GM21825 (cell line): ENCODE data around the gene AFAP1.

ENCODE experiments used
- ATAC-seq: cut with Tn5 transposase; IDR thresholded peaks from one replicate; pipeline ENCODE4 v1.9.1; 2021; ENCODE audit warnings: mild to moderate bottlenecking, moderate library complexity; ENCODE audit not compliant: unreplicated experiment

The AFAP1 gene

DNA sequence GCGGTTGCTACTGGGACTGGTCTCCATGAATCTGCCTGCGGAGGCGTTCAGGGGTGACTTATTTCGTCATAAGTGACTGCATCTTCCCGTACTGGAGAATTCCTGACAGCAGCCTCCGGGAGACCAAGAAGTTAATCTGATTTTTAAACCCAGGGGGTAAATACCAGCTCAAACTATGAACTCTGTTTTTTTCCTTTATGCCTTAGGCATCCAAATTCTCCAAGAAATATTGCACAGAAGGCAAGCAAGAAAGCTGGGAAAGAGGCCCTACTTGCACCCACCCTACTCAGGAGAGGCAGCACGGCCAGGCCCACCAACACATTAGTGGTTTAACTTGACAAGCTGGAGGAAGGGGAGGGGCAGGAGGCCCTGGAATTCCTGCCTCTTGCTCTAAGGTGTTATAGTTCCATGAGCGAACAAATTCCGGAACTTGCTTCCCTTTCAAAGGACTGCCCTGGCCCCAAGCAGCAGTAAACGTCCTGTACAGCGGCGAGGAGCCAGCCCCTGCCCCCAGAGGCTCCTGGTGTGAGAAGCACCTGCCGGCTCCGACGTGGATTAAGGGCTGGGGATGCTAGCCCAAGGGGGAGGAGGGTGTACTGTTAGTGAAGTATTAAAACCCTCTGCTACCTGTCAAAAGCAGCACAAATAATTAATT, 177.2 kb downstream of the AFAP1 start:
- no peak for ATAC-seq

DNA sequence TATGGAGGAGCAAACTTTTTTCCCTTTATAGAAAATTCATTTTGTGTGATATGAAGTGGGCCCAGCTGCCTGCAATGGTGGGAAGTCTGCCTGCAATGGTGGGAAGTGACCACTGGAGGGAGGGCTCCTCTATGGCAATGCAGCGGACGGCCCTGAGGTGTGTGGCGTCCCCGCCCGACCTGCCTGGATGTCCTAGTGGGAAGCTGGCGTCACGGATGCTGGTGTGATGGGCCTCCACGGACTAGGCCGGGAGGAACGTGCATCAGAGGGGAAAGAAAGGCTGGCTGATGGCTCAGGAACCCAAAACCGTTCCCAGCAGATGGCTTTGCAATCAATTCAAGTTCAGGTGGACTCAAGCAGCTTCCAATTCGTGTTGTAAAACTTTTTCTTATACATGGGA, 177.9 kb downstream of the AFAP1 start:
- ATAC-seq, result no peak

DNA sequence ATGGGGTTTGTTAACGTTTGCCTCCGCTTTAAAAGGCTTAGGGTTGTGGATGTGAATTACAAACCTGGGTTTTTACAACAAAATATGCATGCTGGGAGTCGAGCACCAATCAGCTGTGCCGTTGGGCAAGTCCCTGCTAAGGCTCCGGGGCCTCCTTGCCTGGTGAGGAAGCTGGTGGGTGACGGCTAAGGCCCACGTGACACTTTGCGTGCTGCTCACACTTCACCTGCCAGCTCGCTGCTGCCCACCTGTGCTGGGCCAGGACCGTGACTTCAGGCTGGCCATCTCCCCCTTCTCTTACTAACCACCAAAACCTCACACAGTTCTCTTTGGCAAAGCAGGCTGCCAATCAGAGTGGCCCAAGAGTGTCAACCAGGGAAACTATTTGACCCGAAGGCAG, 178.3 kb downstream of the AFAP1 start:
- no peak for ATAC-seq

DNA sequence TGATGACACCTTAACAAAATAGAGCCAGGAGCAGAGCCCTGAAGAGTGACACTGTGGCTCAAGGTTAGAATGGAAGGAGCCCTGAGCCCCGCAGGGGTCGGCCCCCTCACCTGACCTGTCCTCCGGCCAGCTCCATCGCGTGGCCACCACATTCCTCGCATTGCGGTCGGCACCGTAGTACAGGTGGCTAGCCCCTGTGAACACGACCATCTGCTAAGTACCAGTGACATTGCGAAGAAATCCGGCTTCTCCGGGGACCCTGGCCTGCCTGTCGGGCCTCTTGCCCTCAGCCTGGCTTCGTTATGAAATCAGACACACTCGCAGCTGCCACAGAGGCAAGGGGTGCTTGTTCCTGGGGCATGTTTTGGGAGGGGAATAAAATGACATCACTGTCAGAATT, 179.0 kb downstream of the AFAP1 start:
- no peak for ATAC-seq

DNA sequence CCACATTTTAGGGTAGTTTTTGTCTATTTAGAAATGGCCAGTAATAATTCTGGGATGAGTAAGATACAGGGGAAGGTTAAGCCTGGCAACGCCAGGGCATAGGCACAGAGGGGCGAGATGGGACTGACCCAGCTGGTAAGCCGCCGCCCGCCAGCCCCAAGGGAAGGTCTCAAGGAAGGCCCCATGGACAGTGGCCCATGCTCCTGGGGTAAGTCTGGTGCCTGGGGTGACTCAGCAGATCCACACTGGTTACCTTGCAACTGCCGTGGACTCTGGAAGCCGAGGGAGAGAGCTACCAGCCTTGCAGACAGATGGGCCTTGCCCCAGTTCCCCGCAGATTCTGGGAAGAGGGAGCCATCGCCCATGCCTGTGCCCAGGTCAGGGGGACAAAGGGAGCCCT, 179.4 kb downstream of the AFAP1 start:
- no peak for ATAC-seq

DNA sequence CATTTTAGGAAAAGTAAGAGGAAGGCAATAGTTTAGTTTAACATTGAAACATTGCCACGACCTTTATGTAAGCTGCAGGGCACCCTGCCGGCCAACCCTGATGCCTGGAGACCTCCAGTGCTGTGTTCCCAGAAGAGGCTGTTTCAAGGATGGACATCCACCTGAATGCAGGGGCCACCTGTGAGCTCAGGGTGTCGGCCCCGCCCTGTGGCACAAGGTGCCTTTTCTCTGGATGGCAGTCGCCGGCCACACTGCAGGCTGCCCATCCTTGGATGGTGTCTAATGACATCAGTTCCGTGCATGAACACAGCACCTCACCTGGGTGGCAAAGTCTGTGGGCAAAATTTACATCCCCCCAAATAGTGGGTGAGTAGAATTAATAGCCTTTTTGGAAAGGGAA, 180.0 kb downstream of the AFAP1 start:
- no peak for ATAC-seq

DNA sequence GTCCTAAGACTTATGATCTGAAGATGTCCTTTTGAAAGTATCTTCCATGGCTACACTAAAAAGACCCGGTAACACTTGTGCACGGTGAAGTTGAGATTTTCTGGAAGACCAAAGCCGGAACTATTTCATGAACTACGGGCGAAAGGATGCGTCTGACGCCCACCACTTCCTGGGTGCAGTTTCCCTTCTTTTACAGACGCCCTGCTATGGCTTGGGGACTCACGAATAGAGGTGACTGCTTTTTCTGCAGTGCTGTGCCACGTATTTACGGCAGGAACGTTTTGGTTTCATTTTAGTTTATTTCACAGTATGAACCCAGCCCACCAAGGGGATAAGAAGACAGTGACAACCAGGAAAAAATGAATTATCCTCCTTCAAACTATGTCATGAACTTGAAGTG, 180.4 kb downstream of the AFAP1 start:
- ATAC-seq, result no peak

DNA sequence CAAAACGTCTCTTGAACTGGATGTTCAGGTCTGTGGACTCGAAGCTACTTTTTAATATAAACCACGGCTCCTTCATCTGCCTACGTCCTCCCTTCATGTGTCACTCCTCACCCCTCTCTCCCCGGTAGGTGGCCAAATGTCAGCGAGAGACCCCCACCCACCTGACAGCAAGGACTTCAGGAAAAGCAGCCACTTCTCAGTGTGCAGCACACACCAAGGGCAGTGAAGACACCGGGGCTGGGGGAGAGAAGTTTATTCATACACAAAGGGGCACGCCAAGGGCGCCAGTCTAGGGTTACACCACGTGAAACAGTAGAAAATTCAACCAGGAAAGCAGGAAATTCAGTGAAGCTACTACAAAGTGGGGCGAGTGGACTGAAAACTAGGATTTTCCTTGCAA, 181.2 kb downstream of the AFAP1 start:
- ATAC-seq, result no peak

DNA sequence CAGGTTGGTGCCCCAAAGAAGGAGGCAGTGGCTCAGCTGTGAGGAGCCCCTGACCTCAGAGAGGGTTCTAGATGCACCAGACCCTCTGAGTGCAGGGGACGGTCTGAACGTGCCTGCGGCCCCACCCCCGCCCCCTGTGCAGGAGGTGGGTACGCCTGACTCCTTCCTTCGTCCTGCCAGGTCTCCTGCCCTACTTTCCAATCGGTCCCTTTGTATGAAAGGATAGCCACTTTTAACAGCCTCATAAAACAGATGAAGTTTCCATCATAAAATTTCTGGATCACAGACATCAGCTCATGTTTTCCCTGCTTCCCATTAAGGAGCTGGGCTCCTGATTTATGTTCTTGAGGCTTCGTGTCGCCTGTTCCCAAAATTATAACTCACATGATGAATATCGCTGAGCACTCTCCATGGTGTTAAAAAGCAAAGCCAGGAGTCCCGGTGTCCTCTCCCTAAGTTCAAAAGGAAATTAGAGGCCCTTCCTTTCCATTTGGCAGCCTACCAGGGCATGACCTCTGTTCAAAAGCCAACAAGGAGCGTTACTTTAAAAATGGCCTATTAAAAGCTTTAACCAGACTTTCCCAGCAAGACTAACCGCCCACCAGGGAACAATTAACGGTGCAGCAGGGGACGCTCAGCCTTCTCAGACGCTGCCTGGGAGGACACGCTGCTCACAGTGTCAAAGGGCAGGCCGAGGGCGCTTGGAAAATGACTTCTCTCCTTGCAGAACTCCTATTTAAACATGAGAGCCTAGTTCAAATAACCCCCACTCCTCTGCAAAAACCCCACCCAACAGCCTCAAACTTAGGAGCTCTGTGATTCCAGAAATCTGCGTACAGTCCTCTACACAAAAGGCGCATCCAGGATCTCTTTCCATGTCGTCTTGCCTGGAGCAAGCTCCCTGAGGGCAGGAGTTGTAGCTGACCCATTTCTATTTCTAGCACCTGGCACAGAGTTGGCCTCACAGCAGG, 181.9 kb downstream of the AFAP1 start:
- ATAC-seq, result no peak

DNA sequence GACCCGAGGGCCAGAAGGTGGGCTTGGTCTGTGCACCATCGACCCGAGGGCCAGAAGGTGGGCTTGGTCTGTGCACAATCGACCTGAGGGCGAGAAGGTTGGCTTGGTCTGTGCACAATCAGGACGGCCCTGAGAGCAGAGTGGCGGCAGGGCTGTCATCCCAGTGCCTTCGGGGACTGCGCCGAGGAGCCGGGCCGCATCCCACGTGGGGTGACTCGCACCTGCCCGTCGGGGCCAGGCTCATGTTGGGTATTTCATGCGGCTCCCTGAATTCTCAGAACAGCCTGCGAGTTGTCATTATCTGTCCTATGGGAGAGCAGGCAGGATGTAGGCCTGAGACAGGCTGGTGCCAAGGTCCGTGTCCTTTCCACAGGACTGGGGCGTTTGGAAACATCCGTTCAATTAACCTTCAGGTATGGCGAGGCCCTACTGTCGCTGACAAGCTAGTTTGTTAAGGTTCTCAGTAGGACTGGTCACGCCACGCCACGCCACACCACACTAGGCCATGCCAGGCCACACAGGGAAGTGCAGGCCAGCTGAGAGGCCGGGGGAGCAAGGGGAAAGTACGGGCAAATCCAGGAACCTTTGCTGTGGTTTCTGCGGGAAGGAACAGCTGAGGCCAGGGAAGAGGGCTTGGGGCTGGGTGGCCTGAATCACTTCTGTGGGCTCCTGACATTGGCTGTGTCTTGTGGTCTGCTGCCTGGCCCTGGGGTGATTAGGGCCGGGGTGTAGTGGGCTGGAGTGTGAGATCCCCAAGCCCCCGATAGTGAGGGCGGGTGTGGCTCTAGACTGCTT, 182.9 kb downstream of the AFAP1 start:
- no peak for ATAC-seq

DNA sequence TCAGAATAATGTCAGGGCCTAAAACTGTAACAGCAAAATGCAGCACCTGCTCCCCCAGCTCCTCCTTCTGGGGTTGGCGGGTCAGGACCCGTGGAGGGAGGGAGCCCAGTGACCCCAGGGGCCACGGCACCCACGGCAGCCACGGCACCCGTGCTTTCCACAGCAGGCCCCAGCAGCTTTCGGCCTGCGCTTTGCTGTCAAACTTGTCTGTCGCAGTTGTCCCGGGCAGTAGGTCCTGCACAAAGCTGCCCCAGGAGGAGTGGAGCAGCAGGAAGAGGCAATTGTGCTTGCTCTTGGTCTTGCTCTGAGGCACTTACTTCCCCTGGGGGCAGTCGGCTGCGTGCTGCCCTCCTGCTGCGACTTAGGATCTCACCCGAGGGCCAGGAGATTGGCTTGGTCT, 183.6 kb downstream of the AFAP1 start:
- no peak for ATAC-seq

DNA sequence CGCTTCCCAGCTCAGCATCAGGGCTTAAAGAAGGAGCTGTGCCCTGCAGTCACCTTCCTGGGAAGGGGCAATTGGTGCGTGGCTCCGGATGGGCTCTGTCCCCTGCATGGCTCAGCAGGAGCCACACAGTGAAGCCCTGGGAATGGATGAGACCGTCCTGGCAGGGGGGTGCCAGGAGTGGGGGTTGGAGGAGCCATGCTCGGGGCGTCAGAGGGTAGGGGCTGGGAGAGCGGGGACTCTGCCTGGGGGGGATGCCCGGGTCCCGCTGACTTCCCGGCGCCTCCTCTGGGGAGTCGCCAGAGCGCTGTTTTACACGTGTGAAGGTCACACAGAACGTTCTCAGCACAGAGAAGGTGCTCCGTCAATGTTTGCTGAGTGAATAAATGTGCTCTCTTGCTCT, 184.1 kb downstream of the AFAP1 start:
- ATAC-seq, result no peak

DNA sequence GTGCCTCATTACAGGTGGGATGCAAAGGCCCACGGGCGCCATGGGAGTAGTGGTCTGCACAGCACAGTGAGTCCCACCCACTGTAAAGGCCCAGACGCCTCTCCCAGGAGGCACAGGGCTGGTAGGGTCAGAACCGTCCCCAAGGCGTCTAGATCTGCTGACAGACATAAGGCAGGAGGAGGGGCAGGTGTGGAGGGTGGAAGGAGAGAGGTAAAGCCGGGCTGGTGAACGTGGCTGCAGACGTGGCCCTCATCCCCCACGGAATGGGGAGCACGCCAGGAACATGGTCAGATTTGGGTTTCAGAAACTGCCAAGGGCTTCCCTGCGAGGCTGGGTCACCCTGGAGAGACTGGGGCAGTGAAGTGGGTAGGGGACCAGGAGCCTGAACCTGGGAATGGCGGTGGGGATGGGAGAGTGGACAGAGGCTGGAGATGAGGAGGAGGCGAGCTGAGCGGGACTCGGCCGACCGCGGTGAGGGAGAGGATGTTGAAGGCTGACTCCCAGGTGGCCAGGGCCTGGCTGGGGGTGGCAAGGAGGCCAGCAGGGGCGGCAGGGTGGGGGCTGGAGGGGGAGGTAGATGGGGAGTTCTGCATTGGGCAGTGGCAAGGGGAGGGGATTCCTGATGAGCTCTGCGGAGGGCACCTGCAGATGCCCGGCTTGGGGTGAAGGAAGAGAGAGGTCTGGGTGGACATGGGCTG, 184.9 kb downstream of the AFAP1 start:
- no peak for ATAC-seq

DNA sequence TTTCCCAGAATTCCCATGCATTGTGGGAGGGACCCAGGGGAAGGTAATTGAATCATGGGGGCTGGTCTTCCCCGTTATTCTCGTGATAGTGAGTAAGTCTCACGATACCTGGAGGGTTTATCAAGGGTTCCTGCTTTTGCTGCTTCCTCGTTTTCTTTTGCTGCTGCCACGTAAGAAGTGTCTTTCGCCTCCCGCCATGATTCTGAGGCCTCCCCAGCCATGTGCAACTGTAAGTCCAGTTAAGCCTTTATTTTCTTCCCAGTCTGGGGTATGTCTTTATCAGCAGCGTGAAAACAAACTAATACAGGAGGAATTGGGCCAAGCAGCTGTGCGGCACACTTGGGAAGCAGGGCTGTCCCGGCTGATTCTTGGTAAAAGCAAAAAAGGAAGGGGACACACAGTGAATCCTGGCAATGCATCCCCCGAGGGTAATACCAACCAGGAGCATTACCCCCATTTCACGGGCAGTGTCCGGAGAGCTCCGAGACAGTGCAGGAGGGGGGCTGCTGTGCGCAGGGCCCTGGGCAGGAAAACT, 185.7 kb downstream of the AFAP1 start:
- no peak for ATAC-seq

DNA sequence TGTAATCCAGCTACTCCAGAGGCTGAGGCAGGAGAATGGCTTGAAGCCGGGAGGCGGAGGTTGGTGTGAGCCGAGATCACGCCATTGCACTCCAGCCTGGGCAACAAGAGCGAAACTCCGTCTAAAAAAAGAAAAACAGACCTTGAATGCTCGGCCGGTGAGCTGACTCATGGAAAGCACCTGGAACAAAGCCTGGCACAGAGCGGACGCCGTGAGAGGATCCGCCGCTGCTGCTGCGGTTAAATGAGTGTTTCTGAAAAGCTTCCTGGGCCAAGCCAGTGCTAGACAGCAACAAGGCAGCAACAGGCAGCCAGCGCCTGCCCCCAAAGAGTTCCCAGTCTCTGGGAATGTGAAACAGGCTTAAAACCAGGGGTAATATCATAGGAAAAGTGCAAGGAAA, 186.4 kb downstream of the AFAP1 start:
- no peak for ATAC-seq

DNA sequence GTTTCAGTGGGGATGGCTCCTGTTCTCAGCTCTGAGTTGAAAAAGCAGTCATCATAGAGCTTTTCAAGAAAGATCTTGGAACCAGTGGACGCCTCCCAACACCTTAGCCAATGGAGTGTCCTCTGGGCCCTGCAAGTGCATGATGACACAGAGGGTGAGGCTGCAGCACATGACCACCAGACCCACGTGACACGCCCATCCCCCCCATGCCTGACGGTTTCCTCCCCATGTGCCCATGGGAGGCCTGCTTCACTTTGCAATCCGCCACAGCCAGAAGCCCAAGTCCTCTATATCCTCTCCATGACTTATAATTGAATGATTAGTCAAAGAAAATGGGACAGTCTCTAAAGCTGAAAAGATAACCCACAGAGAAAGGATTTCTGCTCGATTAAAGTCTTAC, 187.0 kb downstream of the AFAP1 start:
- ATAC-seq, result no peak

DNA sequence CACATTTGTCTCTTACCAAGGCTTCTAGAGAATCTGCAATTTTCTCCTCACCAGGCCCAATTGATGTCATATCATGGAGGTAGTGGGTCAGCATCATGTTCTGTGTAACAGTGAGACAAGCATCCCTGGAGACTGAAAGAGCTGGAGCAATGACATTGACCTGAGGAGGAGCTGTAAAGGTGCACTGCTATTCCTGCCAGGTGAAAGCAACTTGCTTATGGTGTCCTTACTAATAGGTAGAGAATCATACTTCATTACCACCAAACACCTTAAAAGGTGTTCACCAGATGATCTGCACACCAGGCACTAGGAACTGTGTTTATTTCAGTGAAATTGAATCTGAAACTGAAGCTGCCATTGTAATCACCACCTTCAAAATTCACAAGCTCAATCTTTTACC, 188.7 kb downstream of the AFAP1 start:
- ATAC-seq, result no peak

DNA sequence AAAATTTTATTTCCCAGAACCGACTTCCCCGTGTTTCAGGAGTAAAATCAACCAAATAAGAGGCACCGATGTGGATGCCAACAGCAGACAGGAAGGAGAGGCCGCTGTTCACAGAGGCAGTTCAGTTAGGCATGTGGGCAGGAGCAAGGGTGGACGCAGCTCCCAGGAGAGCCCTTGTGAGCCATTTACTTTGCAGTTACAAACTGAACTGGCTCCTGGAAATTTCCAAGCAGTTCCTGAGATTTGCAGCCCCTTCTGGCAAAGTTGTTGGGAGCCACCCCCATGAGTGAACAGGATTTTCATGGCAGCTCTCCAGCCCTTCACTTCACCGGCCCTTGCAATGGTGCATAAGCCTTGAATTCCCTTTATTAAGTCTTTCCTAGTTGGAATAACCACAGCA, 189.1 kb downstream of the AFAP1 start:
- ATAC-seq, result no peak

DNA sequence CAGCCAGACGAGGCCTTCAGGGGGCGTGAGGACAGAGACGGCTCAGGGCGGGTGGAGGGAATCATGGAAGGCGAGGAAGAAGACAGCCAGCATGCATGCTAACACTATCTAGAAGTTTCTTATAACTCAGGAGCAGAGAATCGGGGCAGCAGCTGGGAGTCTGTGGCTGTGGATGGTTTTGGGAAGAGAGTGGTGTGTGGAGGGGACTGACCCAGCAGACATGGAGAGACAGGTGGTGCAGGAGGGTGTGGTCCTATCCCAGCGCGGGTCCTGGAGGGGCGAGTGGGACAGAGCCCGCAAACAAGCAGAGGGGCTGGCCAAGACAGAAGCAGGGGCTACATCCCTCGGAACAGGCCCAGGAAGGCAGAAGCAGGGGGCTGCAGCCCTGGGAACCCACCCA, 192.1 kb downstream of the AFAP1 start:
- no peak for ATAC-seq

DNA sequence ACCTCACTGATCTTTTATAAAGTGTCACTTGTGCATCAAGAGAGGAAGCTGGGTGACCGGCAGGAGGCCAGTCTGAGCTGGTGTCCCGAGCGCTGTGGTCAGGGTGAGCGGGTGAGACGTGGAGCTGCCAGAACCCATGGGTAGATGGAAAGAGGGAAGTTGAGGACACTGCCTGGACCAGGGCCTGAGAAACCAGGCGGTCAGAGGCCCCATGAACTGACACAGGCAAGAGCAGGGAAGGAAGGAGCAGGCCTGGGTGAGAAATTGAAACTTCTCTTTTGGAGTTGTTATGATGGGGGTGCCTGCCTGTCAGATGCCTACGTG, 192.6 kb downstream of the AFAP1 start:
- ATAC-seq, result no peak
